ENCODE measurements around the gene KLF1.
A peak's percentile ranks its signal among the peaks of the same experiment; 100 is the strongest.
"Not testable (repeated sequence)": the region's sequence is repeated elsewhere in the genome, so short reads cannot be mapped to it uniquely, and the experiment has no call there.

Gene KLF1

GRCh38 chr19:12886969-12887747 is at the start of gene KLF1:
Gene KLF1 (minus strand): TSS chr19:12887201. CDS start chr19:12887140, 61 bp downstream.
- DNase-seq, result no peak

DNA sequence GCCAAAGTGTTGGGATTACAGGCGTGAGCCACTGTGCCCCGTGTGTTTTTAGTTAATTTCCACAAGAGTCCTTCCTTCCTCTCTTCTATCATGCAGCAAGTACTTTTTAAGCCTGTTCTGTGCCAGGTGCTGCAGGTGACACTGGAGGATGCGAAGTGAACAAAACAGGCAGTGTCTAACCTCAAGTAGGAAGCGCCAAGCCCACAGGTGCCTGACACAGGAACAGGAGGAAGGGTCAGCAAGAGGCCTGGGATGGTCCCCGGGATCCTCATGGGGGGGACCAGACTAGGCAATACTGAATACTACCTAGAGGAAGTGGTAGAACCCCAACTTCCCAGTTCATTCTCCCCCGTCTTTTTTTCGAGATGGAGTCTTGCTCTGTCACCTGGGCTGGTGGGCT is 49.6 kb upstream of the KLF1 start:
- DNase-seq, result no peak

- no peak for DNase-seq
Observed at GRCh38 chr19:12935071-12935470, 48.1 kb upstream of the KLF1 start.

GRCh38 chr19:12933287-12934072 is 46.5 kb upstream of the KLF1 start, which contains the start of gene FARSA:
Gene FARSA (minus strand): TSS chr19:12933711. CDS start chr19:12933696, 15 bp downstream.
- peak; percentile 89 to 90 for DNase-seq

- no peak for DNase-seq
Observed at GRCh38 chr19:12932392-12933286, 45.6 kb upstream of the KLF1 start.

- DNase-seq, result no peak
Observed at GRCh38 chr19:12930002-12930645, 43.1 kb upstream of the KLF1 start.

DNA sequence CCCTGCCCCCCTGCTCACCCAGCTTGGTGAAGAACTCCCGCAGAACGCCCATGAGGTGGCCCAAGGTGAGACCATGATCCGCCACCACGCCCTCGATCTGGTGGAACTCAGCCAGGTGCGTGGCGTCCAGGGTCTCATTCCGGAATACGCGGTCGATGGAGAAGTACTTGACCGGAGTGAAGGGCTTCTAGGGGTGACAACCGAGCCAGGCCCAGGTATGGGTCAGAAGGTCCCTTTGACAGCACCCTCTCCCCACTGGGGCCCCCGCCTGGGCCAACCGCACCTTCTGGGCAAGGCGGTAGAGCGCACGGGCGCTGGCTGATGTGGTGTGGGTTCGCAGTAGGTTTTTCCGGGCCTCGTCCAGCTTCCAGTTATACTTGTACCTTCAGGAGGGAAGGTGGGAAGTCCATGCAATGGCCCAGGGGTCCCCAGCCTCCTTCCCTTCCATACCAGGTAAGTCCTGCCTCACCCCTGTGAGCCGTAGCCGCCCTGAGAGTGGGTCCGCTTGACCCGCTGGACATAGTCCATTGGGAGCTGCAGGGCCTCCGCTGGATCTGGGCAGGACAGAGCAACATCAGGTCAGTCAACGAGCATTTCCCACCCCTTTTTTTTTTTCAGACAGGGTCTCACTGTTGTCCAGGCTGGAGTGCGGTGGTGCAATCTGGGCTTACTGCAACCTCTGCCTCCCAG is 37.8 kb upstream of the KLF1 start:
- DNase-seq, result no peak

GRCh38 chr19:12922959-12923358 is 36.0 kb upstream of the KLF1 start:
- DNase-seq, result no peak

GRCh38 chr19:12921047-12921446 is 34.0 kb upstream of the KLF1 start:
- DNase-seq, result no peak

DNA sequence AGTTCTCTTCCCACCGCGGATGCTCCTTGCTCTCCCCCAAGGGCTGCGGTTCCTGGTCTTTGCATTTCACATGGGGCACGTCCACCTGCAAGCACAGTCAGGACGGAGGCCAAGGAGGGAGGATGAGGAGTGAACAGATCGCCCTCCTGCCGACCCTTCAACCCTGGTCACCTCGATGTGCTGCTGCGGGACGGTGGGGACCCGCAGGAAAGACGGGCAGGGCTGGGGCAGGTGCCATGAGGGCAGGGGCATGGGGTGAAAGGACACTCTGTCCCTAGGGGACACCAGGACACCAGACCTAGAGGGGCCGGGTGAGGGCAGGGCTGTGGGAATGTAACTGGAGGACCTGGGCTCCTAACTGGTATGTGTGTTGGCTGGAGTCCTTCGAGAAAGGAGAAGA is 31.3 kb upstream of the KLF1 start:
- no peak for DNase-seq

DNA sequence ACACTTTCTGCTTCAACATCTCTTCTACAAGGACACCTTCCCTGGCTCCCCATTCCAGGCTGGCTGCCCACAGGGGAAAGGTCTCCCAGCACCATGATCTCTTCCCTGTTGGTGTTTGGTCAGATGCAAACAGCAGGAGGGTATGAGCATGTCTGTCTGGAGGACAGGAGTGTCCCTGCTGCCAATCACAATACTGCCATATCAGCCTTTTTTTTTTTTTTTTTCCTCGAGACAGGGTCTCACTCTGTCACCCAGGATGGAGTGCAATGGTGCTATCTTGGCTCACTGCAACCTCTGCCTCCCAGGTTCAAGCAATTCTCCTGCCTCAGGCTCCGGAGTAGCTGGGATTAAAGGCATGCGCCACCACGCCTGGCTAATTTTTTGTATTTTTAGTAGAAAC is 28.9 kb upstream of the KLF1 start:
- DNase-seq, result not testable (repeated sequence)

GRCh38 chr19:12913851-12914690 is 27.1 kb upstream of the KLF1 start:
- peak; percentile 32 to 43 for DNase-seq

- DNase-seq, result no peak
Observed at GRCh38 chr19:12913011-12913561, 26.1 kb upstream of the KLF1 start.

- DNase-seq, result no peak
Observed at GRCh38 chr19:12912571-12912970, 25.6 kb upstream of the KLF1 start.

DNA sequence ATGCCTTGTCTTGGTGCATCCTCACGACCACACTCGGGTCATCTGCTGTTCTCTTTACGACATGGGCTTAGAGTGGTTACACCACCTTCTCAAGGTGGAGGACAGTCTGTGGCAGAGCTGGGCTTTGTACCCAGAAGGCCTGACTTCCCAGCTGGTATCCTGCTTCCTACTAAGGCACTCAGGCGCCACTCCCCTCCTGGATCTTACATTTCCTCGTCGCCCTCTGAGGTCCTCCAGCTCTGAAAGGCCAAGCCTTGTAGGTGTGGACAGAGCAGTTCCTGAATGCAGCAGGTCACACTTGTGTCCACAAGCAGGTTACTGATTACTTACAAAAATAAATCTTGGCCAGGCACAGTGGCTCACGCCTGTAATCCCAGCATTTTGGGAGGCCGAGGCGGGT is 20.2 kb upstream of the KLF1 start:
- DNase-seq, result no peak

DNA sequence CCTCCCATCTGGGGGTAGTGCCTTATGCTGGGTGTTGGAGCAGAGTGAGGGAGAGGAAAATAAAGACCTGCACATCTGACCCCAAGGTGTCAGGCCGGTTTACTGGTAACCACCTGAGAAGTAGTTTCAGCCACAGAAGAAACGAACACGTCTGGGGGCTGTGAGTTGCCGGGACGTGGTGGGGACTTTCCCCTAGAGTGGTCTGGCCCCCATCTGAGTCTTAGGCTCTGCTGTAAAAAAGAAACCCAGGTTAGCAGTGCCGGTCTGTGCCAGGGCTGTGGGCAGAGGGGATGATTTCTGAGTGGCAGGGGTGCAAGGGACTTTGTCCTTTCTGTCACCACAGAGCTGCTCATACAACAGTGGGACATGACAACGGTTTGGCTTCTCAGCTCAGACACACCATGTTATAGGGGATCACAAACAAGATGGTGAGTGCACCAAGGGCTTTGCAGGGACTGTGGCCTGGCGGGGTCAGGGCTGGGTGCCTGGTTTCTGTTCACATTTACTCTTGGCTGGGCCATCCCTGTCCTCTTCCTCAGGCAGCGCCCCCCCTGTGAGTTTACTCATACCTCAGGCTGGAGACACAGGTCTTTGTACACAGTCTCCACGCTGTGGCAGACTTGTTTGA is 13.0 kb upstream of the KLF1 start:
- DNase-seq, result no peak

DNA sequence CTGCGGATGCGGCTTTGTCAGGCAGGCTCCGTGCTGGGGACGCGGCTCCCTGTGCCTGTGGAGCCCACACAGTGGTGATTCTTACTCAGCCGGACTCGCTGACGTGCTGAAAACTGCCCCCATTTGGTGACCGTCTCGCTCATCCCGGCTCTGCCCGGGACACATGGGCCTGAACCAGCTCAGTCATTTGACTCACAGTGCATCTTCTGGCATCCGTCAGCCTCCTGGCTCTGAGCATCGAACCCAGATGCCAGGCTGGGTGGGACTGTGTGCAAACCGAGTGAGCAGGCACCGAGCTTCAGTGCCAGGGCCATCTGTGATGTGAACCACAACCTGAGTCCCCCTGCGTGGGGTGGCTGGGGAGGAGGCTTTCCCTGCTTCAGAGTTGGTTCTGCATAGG is 9.5 kb upstream of the KLF1 start:
- no peak for DNase-seq

GRCh38 chr19:12893582-12893981 is 6.6 kb upstream of the KLF1 start:
- DNase-seq, result no peak

DNA sequence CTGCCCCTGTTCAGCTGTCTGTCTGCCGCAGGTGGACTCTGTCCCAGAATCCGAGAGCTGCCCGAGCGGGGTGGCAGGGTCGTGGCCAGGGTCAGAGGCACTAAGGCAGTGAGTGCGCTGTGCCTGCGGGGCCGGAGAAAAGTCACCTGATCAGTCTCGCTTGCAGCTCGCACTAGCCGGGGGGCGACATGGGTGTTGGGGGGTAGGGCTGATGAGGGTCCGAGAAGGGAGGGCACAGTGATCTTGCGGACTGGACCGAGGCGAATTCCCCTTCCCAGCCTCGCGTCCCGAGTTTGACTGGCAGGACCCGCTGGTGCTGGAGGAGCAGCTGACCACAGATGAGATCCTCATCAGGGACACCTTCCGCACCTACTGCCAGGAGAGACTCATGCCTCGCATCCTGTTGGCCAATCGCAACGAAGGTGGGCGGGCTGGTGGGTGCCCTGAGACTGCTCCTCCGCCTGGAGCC is 4.6 kb upstream of the KLF1 start:
- no peak for DNase-seq
